Uterus (tissue), 2 donors: ENCODE measurements around the gene MT1M.

Source experiments
- CTCF ChIP-seq, 4 experiments: fragments of 200-600 bp in 2 of 4; fragments of 450-650 bp in 2 of 4; sonication (generic) in 2 of 4; IDR thresholded peaks; one replicate each; pipeline ENCODE4 v1.5.1; 2016 to 2019; ENCODE audit warnings: antibody characterized with exemption in 4 of 4, mild to moderate bottlenecking in 2 of 4, moderate library complexity in 1 of 4
- POLR2A ChIP-seq, 2 donors: fragments of 450-650 bp; IDR thresholded peaks; one replicate each; pipeline ENCODE4 v1.6.1; 2016; ENCODE audit warnings: antibody characterized with exemption in 2 of 2, mild to moderate bottlenecking in 1 of 2, moderate library complexity in 1 of 2

GRCh38 chr16:56629531-56629930 lies 2.9 kb upstream of the MT1M start:
- no peak for TF ChIP-seq CTCF (IDR thresholded peaks at IDR 0.05)
- TF ChIP-seq POLR2A (IDR thresholded peaks at IDR 0.05): no peak
